ENCODE results near the gene MARVELD3.

GRCh38 chr16:71600822-71601221, 25.2 kb upstream of the MARVELD3 start:
- TF ChIP-seq CTCF (IDR thresholded peaks at IDR 0.05) (no peak), POLR2A (IDR thresholded peaks at IDR 0.05) (no peak), EP300 (IDR thresholded peaks at IDR 0.05) (no peak)

Measured in ovary (tissue), 3 donors.